HPDE6-E6E7 (cell line): ENCODE results near the gene PLS1.
A peak's percentile ranks its signal among the peaks of the same experiment; 100 is the strongest.
"Not testable (repeated sequence)": the region's sequence is repeated elsewhere in the genome, so short reads cannot be mapped to it uniquely, and the experiment has no call there.

Experiments
- DNase-seq: peaks from one replicate; pipeline ENCODE4 v3.0.0; 2011; ENCODE audit warnings: missing footprints; ENCODE audit errors: extremely low spot score

PLS1 gene

GRCh38 chr3:142693136-142693853, 97.1 kb downstream of the PLS1 start:
- no peak for DNase-seq

- peak; percentile 13 for DNase-seq
Measured at GRCh38 chr3:142694225-142694624, 98.0 kb downstream of the PLS1 start.

- no peak for DNase-seq
Measured at GRCh38 chr3:142705198-142705597, 109.0 kb downstream of the PLS1 start.

GRCh38 chr3:142706321-142707127, 110.3 kb downstream of the PLS1 start:
- no peak for DNase-seq

- no peak for DNase-seq
Measured at GRCh38 chr3:142709207-142709606, 113.0 kb downstream of the PLS1 start.

GRCh38 chr3:142714882-142715281, 118.7 kb downstream of the PLS1 start:
- not testable (repeated sequence) for DNase-seq

- DNase-seq, result no peak
Measured at GRCh38 chr3:142716102-142716501, 119.9 kb downstream of the PLS1 start.

GRCh38 chr3:142723665-142723967, 127.4 kb downstream of the PLS1 start:
- no peak for DNase-seq

- peak; percentile 87 for DNase-seq
Measured at GRCh38 chr3:142723968-142724681, 127.9 kb downstream of the PLS1 start, which contains the start of gene TRPC1. Gene TRPC1 (plus strand): TSS chr3:142724034. CDS start chr3:142724560, 526 bp downstream.

GRCh38 chr3:142724682-142725356, 128.6 kb downstream of the PLS1 start:
- DNase-seq, result peak; percentile 32

GRCh38 chr3:142725357-142725739, 129.2 kb downstream of the PLS1 start:
- DNase-seq, result no peak

- DNase-seq, result no peak
Measured at GRCh38 chr3:142726017-142726416, 129.8 kb downstream of the PLS1 start.

GRCh38 chr3:142732066-142732465, 135.9 kb downstream of the PLS1 start:
- DNase-seq, result no peak

- DNase-seq, result no peak
Measured at GRCh38 chr3:142734834-142735233, 138.6 kb downstream of the PLS1 start.

GRCh38 chr3:142735462-142735861, 139.3 kb downstream of the PLS1 start:
- DNase-seq, result no peak

- DNase-seq, result no peak
Measured at GRCh38 chr3:142738396-142738795, 142.2 kb downstream of the PLS1 start.

- no peak for DNase-seq
Measured at GRCh38 chr3:142746646-142747045, 150.5 kb downstream of the PLS1 start.

GRCh38 chr3:142750531-142750930, 154.3 kb downstream of the PLS1 start:
- not testable (repeated sequence) for DNase-seq

GRCh38 chr3:142752605-142753004, 156.4 kb downstream of the PLS1 start:
- not testable (repeated sequence) for DNase-seq

- no peak for DNase-seq
Measured at GRCh38 chr3:142754494-142754893, 158.3 kb downstream of the PLS1 start.
